PC-9 (cell line): ENCODE data around the gene PBX3.

Experiments
- EZH2 ChIP-seq: fragments of 200-600 bp; sonication (generic); IDR thresholded peaks from 2 replicates; pipeline ENCODE4 v1.8.0; 2017; ENCODE audit warnings: antibody characterized with exemption, low read depth
- TF ChIP-seq, protein P1 (sequence below): fragments of 200-600 bp; sonication (generic); conservative IDR thresholded peaks from 2 replicates; pipeline ENCODE4 v1.6.1; 2017; ENCODE audit warnings: mixed run types, antibody characterized with exemption, mild to moderate bottlenecking, moderate library complexity

DNA sequence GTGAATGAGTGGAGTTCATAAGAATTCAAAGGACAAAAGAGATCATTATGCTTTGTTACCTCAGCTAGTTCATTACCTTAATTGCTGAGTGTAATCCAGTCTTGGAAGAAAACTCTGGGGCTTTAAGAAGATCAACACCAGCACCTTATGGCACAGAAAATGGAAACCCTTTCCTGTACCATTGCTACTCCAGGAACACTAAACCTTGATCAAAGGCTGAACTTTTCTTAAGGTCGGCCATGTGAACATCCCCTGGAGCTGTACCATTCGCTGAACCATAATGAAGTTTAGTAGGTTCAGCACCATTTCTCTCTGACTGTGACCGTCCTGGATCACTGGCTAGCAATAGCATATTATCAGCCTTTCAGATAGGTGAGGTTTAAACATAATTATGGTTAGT, 97.4 kb downstream of the PBX3 start:
- TF ChIP-seq, protein P1, sequence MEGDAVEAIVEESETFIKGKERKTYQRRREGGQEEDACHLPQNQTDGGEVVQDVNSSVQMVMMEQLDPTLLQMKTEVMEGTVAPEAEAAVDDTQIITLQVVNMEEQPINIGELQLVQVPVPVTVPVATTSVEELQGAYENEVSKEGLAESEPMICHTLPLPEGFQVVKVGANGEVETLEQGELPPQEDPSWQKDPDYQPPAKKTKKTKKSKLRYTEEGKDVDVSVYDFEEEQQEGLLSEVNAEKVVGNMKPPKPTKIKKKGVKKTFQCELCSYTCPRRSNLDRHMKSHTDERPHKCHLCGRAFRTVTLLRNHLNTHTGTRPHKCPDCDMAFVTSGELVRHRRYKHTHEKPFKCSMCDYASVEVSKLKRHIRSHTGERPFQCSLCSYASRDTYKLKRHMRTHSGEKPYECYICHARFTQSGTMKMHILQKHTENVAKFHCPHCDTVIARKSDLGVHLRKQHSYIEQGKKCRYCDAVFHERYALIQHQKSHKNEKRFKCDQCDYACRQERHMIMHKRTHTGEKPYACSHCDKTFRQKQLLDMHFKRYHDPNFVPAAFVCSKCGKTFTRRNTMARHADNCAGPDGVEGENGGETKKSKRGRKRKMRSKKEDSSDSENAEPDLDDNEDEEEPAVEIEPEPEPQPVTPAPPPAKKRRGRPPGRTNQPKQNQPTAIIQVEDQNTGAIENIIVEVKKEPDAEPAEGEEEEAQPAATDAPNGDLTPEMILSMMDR, result no peak
- no peak for TF ChIP-seq EZH2
